Lower leg skin (tissue), 3 donors: ENCODE data around the gene NDUFV3.

ENCODE experiments used
- POLR2A ChIP-seq, 2 donors: fragments of 450-650 bp; IDR thresholded peaks; one replicate each; pipeline ENCODE4 v1.6.1; 2016 to 2017; ENCODE audit warnings: antibody characterized with exemption in 2 of 2, mild to moderate bottlenecking in 1 of 2, moderate library complexity in 1 of 2
- TF ChIP-seq, protein P1 (sequence below), 3 donors: fragments of 450-650 bp; IDR thresholded peaks; one replicate each; pipeline ENCODE4 v1.5.1; 2016; ENCODE audit warnings: antibody characterized with exemption in 3 of 3, mild to moderate bottlenecking in 3 of 3, moderate library complexity in 2 of 3

DNA sequence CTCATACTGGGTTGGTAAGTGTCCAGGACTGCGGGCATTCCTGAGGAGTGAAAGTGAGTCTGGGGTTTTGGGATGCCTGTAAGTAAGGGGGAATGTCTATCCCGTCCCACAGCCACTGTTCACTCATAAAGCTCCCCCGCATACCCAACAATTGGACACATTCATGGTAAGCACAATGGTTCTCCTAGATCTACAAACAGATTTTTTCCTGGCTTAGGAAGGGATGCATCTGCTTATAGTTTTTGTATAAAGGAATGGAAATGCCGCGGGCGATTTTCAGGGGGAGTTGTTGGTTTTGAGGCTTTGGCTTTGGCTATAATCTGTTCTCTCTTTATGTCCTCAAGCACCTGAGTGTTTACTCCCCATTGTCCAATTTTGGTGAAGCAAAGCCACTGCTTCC lies 25.2 kb downstream of the NDUFV3 start:
- TF ChIP-seq, protein P1, sequence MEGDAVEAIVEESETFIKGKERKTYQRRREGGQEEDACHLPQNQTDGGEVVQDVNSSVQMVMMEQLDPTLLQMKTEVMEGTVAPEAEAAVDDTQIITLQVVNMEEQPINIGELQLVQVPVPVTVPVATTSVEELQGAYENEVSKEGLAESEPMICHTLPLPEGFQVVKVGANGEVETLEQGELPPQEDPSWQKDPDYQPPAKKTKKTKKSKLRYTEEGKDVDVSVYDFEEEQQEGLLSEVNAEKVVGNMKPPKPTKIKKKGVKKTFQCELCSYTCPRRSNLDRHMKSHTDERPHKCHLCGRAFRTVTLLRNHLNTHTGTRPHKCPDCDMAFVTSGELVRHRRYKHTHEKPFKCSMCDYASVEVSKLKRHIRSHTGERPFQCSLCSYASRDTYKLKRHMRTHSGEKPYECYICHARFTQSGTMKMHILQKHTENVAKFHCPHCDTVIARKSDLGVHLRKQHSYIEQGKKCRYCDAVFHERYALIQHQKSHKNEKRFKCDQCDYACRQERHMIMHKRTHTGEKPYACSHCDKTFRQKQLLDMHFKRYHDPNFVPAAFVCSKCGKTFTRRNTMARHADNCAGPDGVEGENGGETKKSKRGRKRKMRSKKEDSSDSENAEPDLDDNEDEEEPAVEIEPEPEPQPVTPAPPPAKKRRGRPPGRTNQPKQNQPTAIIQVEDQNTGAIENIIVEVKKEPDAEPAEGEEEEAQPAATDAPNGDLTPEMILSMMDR (IDR thresholded peaks at IDR 0.05): no peak
- no peak for TF ChIP-seq POLR2A (IDR thresholded peaks at IDR 0.05)
